Trophoblast cell (in vitro differentiated cells and primary cell): Measurements from ENCODE around the gene NXPH2.

Source experiments
- DNase-seq, 2 donors: peaks; one replicate each; pipeline ENCODE4 v3.0.0-alpha.2; 2016
- H2AFZ ChIP-seq: 2 replicates; pipeline ENCODE4 v1.6.1; 2013; ENCODE audit warnings: low read length, moderate library complexity, mild to moderate bottlenecking; ENCODE audit not compliant: insufficient read depth, poor library complexity
- H2AK5ac ChIP-seq: 2 replicates; pipeline ENCODE4 v1.6.1; 2013; ENCODE audit warnings: mild to moderate bottlenecking, low read length
- H2BK120ac ChIP-seq: 2 replicates; pipeline ENCODE4 v1.6.1; 2013; ENCODE audit warnings: low read length, mild to moderate bottlenecking, moderate library complexity; ENCODE audit not compliant: insufficient read depth, poor library complexity
- H2BK12ac ChIP-seq: 2 replicates; pipeline ENCODE4 v1.6.1; 2013; ENCODE audit warnings: mild to moderate bottlenecking, low read length, moderate library complexity
- H2BK5ac ChIP-seq: 2 replicates; pipeline ENCODE4 v1.6.1; 2013; ENCODE audit warnings: low read length, low read depth, moderate library complexity, mild to moderate bottlenecking; ENCODE audit not compliant: poor library complexity
- H3K14ac ChIP-seq: 2 replicates; pipeline ENCODE4 v1.6.1; 2013; ENCODE audit warnings: mild to moderate bottlenecking, low read length
- H3K18ac ChIP-seq: 2 replicates; pipeline ENCODE4 v1.6.1; 2013; ENCODE audit warnings: mild to moderate bottlenecking, low read length
- H3K23ac ChIP-seq: 2 replicates; pipeline ENCODE4 v1.6.1; 2013; ENCODE audit warnings: low read length
- H3K27ac ChIP-seq: 2 replicates; pipeline ENCODE4 v1.5.1; 2013; ENCODE audit warnings: low read depth, mild to moderate bottlenecking, inconsistent platforms, low read length, moderate library complexity
- H3K27me3 ChIP-seq: 2 replicates; pipeline ENCODE4 v1.6.1; 2013; ENCODE audit warnings: inconsistent platforms, mild to moderate bottlenecking, low read length, moderate library complexity; ENCODE audit not compliant: insufficient read depth
- H3K36me3 ChIP-seq, 2 experiments: 1 replicate in 1 of 2; 2 replicates in 1 of 2; pipeline ENCODE4 v1.6.1; 2013; ENCODE audit warnings: low read length in 2 of 2, mild to moderate bottlenecking in 2 of 2, moderate library complexity in 1 of 2; ENCODE audit not compliant: insufficient read depth in 2 of 2, control insufficient read depth in 1 of 2
- H3K4ac ChIP-seq: 2 replicates; pipeline ENCODE4 v1.6.1; 2013; ENCODE audit warnings: low read depth, mild to moderate bottlenecking, low read length, moderate library complexity
- H3K4me1 ChIP-seq, 2 experiments: 1 replicate in 1 of 2; 2 replicates in 1 of 2; pipeline ENCODE4 v1.6.1; 2013; ENCODE audit warnings: low read length in 2 of 2, mild to moderate bottlenecking in 2 of 2, moderate library complexity in 1 of 2; ENCODE audit not compliant: insufficient read depth in 2 of 2, control insufficient read depth in 1 of 2
- H3K4me2 ChIP-seq: 2 replicates; pipeline ENCODE4 v1.6.1; 2013; ENCODE audit warnings: inconsistent platforms, mild to moderate bottlenecking, low read length, moderate library complexity
- H3K4me3 ChIP-seq: 2 replicates; pipeline ENCODE4 v1.5.1; 2013; ENCODE audit warnings: mild to moderate bottlenecking, low read depth, low read length, inconsistent platforms
- H3K79me1 ChIP-seq: one replicate; pipeline ENCODE4 v1.6.1; 2013; ENCODE audit warnings: low read length
- H3K79me2 ChIP-seq: 2 replicates; pipeline ENCODE4 v1.6.1; 2013; ENCODE audit warnings: low read length, mild to moderate bottlenecking; ENCODE audit not compliant: control insufficient read depth, insufficient read depth, poor library complexity
- H3K9ac ChIP-seq: 2 replicates; pipeline ENCODE4 v1.6.1; 2013; ENCODE audit warnings: mild to moderate bottlenecking, low read length
- H3K9me3 ChIP-seq: 2 replicates; pipeline ENCODE4 v1.6.1; 2013; ENCODE audit warnings: low read depth, mild to moderate bottlenecking, control low read depth, inconsistent platforms, low read length; ENCODE audit not compliant: insufficient read depth
- H4K12ac ChIP-seq: 2 replicates; pipeline ENCODE4 v1.6.1; 2013; ENCODE audit warnings: low read depth, mild to moderate bottlenecking, low read length, moderate library complexity
- H4K8ac ChIP-seq: 2 replicates; pipeline ENCODE4 v1.6.1; 2013; ENCODE audit warnings: low read depth, mild to moderate bottlenecking, low read length, moderate library complexity
- H4K91ac ChIP-seq: one replicate; pipeline ENCODE4 v1.6.1; 2013; ENCODE audit warnings: low read depth, mild to moderate bottlenecking, low read length, moderate library complexity
- WGBS: extraction: QIAGEN DNeasy Blood & Tissue Kit; methylation state at CpG from one replicate; pipeline ENCODE4 v1.1.7; 2013; ENCODE audit warnings: missing lambda C conversion rate; ENCODE audit not compliant: insufficient read length, insufficient coverage; ENCODE audit errors: extremely low coverage; 5-methylcytosine and 5-hydroxymethylcytosine counted together

NXPH2 gene

DNA sequence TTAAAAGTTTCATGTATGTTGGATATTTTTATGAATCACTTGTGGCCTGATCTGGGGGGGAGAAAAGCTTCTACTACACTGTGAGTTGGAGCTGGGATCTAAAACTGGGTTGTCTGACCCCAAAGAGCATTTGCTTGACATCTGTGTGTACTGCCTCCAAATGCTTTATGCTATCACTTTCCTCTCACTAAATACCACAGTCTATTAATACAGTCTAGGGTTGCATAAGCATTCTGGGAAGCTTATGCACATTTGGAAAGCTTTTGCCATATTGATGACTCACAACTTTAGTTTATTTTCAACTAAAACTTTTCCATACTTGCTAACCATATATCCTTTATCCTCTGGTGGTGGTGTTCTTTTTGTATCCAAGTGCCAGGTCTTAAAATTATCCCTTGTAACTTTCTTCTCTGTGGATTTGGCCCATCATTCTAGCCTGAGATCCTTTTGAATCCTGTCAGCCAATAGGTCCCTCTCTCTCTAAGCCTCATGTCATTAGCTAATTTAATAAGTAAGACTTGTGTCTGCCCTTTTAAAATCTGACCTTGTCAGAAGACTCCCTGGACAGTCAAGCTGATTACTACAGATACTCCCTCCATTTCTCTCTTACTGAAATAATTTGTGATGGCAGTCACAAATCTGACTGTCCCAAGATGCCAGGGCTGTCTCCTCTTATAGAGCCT lies 72.7 kb downstream of the NXPH2 start:
- Histone ChIP-seq H4K8ac (no peak overlapping the region), H2BK12ac (no peak overlapping the region), H3K4me2 (no peak overlapping the region), H3K18ac (no peak overlapping the region), H2BK120ac (no peak overlapping the region), H3K27ac (no peak overlapping the region), H3K79me2 (no peaks in the 10 kb centered on the region), H3K4me1 (peaks cover 0 to 3% of the 10 kb centered on the region in 2 experiments), H3K9me3 (no peaks in the 10 kb centered on the region), H2AFZ (no peak overlapping the region), H3K4me3 (no peak overlapping the region), H3K9ac (no peak overlapping the region), H3K4ac (no peak overlapping the region), H3K79me1 (no peaks in the 10 kb centered on the region), H3K27me3 (no peaks in the 10 kb centered on the region), H4K91ac (no peak overlapping the region), H2AK5ac (no peak overlapping the region), H4K12ac (no peak overlapping the region), H3K36me3 (peaks cover 0 to 2% of the 10 kb centered on the region in 2 experiments), H2BK5ac (no peak overlapping the region), H3K14ac (no peak overlapping the region), H3K23ac (no peak overlapping the region)
- no peak for DNase-seq

DNA sequence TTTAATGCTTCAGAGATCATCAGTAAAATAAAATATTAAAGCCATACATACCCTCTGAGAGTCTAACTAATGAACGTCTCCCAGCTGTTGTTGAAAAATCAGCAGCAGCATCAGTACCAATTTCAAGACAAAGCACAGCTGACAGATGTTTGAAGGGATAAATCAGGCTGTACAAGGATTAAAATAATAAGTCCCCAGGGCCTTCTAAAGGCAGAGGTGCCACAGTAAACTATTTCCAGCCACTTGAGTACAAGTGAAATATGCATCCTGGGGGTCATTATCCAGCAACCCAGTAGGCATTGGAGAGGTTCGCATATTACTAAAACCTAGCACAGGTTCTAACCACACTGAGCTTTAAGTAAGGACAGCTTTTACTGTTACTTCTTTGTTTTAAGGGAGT lies 76.9 kb downstream of the NXPH2 start:
- Histone ChIP-seq H2BK120ac (no peak overlapping the region), H2BK5ac (no peak overlapping the region), H4K91ac (no peak overlapping the region), H3K27ac (no peak overlapping the region), H3K14ac (no peak overlapping the region), H3K4me3 (no peak overlapping the region), H2BK12ac (no peak overlapping the region), H2AK5ac (no peak overlapping the region), H3K4ac (no peak overlapping the region), H3K4me2 (no peak overlapping the region), H2AFZ (no peak overlapping the region), H3K18ac (no peak overlapping the region), H4K12ac (no peak overlapping the region), H3K79me1 (no peaks in the 10 kb centered on the region), H4K8ac (no peak overlapping the region), H3K23ac (no peak overlapping the region), H3K9me3 (no peaks in the 10 kb centered on the region), H3K36me3 (peaks cover 0 to 2% of the 10 kb centered on the region in 2 experiments), H3K79me2 (no peaks in the 10 kb centered on the region), H3K9ac (no peak overlapping the region), H3K4me1 (no peaks in the 10 kb centered on the region), H3K27me3 (no peaks in the 10 kb centered on the region)
- DNase-seq, result no peak
- no CpG with 5 or more reads among the region's 2 CpGs for WGBS

DNA sequence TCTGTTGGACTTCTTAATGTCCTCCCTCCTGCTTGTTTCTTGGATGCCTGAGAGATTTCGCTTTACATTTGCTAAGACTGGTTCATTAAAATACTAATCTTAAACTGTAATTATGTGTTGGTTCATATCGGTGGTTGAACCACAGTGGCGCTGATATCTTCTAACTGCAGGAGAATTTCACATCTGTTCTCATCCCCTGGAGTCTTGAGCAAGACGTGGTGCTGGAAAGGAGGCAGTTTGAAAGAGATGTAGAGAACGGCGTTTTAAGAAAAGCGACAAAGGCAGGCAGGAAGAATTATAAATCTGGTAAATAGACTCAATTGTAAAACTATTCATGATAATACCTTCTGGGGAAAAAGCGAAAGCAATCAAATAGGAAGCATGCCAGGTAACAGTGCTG lies 79.5 kb downstream of the NXPH2 start:
- no peak overlapping the region for H2BK12ac ChIP-seq
- no peak overlapping the region for H3K23ac ChIP-seq
- H3K79me2 ChIP-seq, result no peaks in the 10 kb centered on the region
- no peak overlapping the region for H3K18ac ChIP-seq
- H2AK5ac ChIP-seq, result no peak overlapping the region
- no peak overlapping the region for H4K8ac ChIP-seq
- H3K27me3 ChIP-seq, result no peaks in the 10 kb centered on the region
- no peak overlapping the region for H2BK120ac ChIP-seq
- no peaks in the 10 kb centered on the region for H3K4me1 ChIP-seq
- H2BK5ac ChIP-seq, result no peak overlapping the region
- no peak overlapping the region for H3K4me3 ChIP-seq
- DNase-seq, result no peak
- H3K79me1 ChIP-seq, result no peaks in the 10 kb centered on the region
- WGBS, result 100% methylated on average over 3 of the region's 8 CpGs
- H3K4ac ChIP-seq, result no peak overlapping the region
- H3K36me3 ChIP-seq, result peaks cover 0 to 2% of the 10 kb centered on the region in 2 experiments
- H3K9me3 ChIP-seq, result no peaks in the 10 kb centered on the region
- no peak overlapping the region for H3K9ac ChIP-seq
- no peak overlapping the region for H3K14ac ChIP-seq
- no peak overlapping the region for H2AFZ ChIP-seq
- no peak overlapping the region for H4K91ac ChIP-seq
- no peak overlapping the region for H4K12ac ChIP-seq
- no peak overlapping the region for H3K27ac ChIP-seq
- H3K4me2 ChIP-seq, result no peak overlapping the region

DNA sequence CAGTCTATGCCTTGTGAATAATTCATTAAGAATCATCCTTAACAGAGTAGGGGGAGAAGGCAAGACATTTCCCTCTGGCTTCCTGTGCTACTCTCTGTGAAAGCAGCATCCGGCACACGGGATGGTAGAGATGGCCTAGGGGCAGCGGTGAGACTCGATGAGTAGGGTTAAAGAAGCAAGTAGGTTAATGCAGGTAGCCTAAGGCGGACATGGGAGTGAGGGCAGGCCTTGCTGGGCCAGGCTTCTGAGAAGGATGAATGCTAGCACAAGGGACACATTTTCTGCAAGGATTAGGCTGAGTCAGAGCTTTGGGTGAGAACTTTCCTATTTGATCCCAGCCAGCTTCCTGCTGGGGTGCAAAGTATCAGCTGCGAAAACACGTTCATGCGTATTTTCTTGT lies 80.8 kb downstream of the NXPH2 start:
- Histone ChIP-seq H2BK120ac (no peak overlapping the region), H3K79me1 (no peaks in the 10 kb centered on the region), H2BK5ac (no peak overlapping the region), H4K91ac (no peak overlapping the region), H3K14ac (no peak overlapping the region), H3K4me1 (no peaks in the 10 kb centered on the region), H2AK5ac (no peak overlapping the region), H3K4me2 (no peak overlapping the region), H3K27me3 (no peaks in the 10 kb centered on the region), H3K23ac (no peak overlapping the region), H3K79me2 (no peaks in the 10 kb centered on the region), H3K4me3 (no peak overlapping the region), H2AFZ (no peak overlapping the region), H4K8ac (no peak overlapping the region), H3K4ac (no peak overlapping the region), H2BK12ac (no peak overlapping the region), H3K18ac (no peak overlapping the region), H3K9me3 (no peaks in the 10 kb centered on the region), H3K9ac (no peak overlapping the region), H3K36me3 (no peaks in the 10 kb centered on the region), H3K27ac (no peak overlapping the region), H4K12ac (no peak overlapping the region)
- DNase-seq, result no peak
- no CpG with 5 or more reads among the region's 8 CpGs for WGBS
